GM18909 (cell line): Measurements from ENCODE around the gene CASP8AP2.
"Not testable (repeated sequence)": the region's sequence is repeated elsewhere in the genome, so short reads cannot be mapped to it uniquely, and the experiment has no call there.

ENCODE experiments used
- ATAC-seq: cut with Tn5 transposase; IDR thresholded peaks from one replicate; pipeline ENCODE4 v1.9.1; 2021; ENCODE audit warnings: mild to moderate bottlenecking; ENCODE audit not compliant: unreplicated experiment, poor library complexity

Gene CASP8AP2

GRCh38 chr6:89886378-89887120 is 56.9 kb downstream of the CASP8AP2 start:
- no peak for ATAC-seq

GRCh38 chr6:89887452-89888137 is 57.9 kb downstream of the CASP8AP2 start:
- ATAC-seq = no peak

DNA sequence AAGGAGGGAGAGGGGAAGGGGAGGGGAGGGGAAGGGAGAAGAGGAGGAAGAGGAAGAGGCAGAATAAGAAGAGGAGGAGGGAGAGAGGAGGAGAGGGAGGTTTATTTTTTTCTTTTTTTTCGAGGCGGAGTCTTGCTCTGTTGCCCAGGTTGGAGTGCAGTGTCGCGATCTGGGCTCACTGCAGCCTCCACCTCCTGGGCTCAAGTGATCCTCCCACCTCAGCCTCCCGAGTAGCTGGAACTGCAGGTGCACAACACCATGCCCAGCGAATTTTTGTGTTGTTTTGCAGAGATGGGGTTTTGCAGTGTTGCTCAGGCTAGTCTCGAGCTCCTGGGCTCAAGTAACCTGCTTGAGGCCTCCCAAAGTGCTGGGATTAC is 58.4 kb downstream of the CASP8AP2 start:
- ATAC-seq = no peak

DNA sequence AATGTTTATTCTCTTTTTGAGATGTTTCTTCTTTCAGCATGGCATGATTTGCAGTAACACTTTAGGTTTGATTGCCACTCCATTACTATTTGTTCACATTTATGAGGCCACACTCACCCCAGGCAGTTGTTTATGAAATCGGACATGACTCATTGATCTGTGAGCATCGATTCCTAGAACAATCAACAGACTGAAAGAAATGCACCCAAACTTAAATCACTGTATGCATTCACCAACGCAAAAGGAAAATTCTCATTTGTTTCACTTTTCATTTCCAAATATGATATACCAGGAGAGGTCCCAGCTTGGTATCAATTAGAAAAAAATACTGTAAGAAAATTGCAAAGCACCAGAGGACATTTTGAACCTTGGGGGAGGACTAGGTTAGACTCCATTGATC is 59.2 kb downstream of the CASP8AP2 start:
- no peak for ATAC-seq

GRCh38 chr6:89890845-89891528 is 61.3 kb downstream of the CASP8AP2 start:
- not testable (repeated sequence) for ATAC-seq

DNA sequence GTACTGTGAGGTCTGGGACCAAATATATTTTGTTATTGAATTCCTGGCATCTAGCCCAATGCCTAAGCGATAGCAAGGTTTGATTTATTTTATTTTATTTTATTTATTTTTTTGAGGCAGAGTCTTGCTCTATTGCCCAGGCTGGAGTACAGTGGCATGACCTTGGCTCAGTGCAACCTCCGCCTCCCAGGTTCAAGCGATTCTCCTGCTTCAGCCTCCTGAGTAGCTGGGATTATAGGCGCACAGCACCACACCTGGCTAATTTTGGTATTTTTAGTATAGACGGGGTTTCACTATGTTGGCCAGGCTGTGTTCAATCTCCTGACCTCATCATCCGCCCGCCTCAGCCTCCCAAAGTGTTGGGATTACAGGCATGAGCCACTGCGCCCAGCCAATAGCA is 62.9 kb downstream of the CASP8AP2 start:
- ATAC-seq = not testable (repeated sequence)

DNA sequence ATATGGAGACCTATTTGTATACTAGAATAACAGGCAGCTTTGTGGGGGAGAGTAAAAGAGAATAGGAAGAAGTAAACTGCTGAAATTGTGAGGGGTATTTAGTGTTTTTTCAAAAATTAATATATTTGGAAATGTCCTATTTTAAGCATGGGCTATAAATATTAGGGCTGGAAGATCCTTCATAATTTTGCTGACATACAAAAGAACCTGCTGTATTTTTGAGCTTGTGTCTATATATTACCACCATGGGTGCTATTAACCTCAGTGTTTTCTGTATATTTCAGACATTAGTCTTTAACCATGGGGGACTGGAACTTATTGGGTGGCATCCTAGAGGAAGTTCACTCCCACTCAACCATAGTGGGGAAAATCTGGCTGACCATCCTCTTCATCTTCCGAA is 64.5 kb downstream of the CASP8AP2 start, which contains the start of gene GJA10:
Gene GJA10, plus strand, starts transcription at position 301 of the 400 bp plus-strand sequence. Its CDS starts 0 bp downstream, at position 301.
- ATAC-seq = no peak

DNA sequence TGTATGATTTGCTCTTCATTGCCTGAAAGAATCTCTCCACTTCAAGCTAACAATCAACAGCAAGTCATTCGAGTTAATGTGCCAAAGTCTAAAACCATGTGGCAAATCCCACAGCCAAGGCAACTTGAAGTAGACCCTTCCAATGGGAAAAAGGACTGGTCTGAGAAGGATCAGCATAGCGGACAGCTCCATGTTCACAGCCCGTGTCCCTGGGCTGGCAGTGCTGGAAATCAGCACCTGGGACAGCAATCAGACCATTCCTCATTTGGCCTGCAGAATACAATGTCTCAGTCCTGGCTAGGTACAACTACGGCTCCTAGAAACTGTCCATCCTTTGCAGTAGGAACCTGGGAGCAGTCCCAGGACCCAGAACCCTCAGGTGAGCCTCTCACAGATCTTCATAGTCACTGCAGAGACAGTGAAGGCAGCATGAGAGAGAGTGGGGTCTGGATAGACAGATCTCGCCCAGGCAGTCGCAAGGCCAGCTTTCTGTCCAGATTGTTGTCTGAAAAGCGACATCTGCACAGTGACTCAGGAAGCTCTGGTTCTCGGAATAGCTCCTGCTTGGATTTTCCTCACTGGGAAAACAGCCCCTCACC is 65.7 kb downstream of the CASP8AP2 start:
- ATAC-seq = no peak

DNA sequence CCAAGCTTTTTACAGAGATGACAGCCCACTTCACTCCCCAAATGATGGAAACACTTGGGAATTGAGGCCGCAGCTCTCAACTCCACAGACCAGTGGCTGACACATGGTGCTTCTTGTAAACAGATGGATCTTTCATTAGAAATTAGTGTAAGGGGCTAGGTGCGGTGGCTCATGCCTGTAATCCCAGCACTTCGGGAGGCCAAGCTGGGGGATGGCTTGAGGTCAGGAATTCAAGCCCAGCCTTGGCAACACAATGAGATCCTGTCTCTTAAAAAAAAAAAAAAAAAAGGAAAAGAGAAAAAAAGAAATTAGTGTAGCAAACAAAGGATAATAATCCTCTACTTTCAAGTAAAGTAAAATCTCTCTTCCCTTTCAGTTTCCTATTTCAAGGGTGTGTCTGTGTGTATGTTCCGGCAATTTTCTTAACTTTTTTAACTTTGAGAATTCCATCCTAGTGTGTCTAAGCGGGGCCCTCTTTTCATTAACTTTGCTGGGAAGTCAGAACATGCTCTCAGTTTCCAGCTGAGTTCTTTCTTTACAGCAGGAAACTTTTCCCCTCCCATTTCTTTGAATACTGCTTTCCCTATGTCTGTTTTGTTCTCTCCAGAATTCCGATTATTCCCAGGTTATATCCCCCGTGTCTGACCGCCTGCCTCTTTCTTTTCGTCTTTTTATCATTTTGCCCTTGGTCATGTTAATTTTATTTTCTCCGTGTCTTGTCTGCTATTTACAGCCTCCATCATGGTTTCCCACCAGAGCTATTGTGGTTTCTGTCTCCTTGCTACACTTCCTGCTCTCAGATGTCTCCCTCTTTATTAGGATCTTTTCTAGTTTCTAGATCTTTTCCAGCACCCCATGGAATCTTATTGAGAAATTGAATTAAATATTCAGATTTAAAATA is 80.6 kb downstream of the CASP8AP2 start:
- not testable (repeated sequence) for ATAC-seq

- no peak for ATAC-seq
Observed at GRCh38 chr6:89910902-89911240, 81.2 kb downstream of the CASP8AP2 start.

DNA sequence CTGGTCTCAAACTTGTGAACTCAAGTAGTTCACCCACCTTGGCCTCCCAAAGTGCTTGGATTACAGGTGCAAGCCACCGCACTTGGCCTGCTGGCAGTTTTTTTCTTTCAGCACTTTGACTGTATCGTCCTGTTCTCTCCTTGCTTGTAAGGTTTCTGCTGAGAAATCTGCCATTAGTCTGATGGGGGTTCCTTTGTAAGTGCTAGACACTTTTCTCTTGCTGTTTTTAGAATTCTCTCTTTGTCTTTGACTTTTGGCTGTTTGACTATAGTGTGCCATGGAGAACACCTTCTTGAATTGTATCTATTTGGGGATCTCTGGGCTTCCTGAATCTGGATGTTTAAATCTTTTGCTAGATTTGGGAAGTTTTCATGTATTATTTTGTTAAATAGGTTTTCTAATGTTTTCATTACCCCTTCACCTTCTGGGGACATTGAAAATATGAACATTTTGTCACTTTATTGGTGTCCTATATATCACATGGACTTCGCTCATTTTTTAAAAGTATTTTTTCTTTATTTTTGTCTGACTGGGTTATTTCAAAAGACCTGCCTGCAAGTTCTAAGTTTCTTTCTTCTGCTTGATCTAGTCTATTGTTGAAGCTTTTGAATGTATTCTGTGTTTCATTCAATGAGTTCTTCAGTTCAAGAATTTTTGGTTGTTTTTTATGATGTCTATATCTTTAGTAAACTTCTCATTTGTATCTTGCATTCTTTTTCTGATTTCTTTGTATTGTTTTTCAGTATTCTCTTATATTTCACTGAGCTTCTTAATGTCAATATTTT is 86.6 kb downstream of the CASP8AP2 start:
- ATAC-seq = no peak

DNA sequence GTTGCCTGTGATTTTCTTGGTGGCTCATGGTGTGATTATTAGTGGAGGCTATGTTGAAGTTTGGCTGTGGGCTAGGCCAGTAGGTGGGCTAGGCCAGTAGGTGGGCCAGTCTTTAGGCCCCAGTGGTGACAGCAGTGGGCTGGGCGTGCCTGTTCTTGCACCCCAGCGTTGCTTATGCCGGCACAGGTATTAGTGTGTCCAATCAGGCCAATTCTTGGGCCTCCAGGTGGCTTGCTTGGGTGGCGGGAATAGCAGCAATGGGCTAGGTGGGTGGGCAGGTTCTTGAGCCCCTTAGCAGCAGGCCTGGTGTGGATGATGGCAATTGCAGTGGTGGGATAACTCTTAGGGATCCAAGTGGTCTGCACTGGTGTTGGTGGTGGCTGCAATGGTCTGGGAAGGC is 87.5 kb downstream of the CASP8AP2 start:
- ATAC-seq = no peak

DNA sequence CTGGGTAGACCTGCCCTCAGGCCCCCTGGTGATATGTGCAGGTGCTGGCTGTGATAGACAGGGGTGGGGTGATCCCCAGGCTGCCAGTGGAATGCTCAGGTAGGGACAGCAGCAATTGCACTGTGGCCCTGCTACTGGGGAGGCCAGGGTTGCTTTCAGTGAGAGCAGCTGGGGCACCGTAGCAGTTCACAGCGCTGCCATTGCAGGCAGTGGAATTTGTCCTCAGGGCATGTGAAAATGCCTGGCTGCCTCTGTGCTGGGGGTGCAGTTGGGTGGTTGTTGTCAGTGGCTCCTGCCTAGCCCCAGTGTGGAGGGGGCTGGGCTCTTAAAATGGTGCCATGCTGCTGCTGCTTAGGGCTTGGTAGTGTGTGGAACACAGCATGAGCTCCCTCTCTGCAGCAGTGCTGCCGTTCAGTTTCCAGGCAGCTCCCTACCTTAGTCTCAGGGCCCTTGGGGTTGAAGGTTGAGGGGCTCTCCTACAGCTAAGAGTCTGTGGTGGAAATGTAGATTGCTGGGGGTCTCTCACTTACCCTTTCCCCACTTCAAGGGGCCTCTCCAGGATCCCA is 88.2 kb downstream of the CASP8AP2 start:
- ATAC-seq = no peak
